ENCODE data around the gene ACADS.

The ACADS gene, protein sequence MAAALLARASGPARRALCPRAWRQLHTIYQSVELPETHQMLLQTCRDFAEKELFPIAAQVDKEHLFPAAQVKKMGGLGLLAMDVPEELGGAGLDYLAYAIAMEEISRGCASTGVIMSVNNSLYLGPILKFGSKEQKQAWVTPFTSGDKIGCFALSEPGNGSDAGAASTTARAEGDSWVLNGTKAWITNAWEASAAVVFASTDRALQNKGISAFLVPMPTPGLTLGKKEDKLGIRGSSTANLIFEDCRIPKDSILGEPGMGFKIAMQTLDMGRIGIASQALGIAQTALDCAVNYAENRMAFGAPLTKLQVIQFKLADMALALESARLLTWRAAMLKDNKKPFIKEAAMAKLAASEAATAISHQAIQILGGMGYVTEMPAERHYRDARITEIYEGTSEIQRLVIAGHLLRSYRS

DNA sequence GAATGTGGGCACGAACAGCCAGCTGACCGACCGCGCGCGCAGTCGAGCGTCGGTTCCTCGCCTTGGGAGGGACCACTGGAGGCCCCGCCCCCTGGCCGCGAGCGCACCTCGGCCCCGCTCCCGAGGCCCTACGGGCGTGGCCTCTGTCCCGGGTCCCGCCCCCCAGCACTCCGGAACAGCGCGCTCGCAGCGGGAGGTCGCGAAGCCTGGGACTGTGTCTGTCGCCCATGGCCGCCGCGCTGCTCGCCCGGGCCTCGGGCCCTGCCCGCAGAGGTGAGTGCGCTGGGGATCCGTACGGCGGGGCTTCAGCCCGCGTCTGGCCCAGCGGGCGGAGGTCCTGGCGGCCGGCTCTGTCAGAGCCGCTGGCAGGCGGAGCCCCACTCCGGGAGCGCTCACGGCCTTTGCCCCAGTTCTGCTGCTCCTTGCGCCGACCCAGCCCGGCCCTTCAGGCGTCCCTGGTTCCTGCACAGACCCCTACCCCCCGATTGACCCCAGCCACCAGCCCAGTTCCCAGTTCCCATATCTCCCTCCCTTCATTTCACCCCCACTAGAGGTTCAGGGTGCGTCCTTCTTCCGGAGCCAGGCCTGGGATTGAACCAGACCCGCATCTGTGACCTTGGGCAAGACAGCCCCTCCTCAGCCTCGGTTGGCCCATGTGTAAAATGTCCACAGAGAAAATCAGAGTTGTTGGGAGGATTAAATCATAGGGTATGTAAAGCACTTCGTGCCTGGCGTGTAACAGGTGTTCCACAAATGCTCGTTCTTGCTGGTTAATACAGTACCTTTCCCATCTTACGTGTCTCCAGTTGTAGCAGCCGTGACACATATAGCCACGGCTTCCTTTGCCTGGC is at the start of gene ACADS:
TSS of gene ACADS (plus strand) at position 168 of the 851 bp plus-strand sequence. CDS start at position 228, 60 bp downstream.
- peak; percentile 91 for DNase-seq (ENCODE audit: low read depth, low spot score)

DNA sequence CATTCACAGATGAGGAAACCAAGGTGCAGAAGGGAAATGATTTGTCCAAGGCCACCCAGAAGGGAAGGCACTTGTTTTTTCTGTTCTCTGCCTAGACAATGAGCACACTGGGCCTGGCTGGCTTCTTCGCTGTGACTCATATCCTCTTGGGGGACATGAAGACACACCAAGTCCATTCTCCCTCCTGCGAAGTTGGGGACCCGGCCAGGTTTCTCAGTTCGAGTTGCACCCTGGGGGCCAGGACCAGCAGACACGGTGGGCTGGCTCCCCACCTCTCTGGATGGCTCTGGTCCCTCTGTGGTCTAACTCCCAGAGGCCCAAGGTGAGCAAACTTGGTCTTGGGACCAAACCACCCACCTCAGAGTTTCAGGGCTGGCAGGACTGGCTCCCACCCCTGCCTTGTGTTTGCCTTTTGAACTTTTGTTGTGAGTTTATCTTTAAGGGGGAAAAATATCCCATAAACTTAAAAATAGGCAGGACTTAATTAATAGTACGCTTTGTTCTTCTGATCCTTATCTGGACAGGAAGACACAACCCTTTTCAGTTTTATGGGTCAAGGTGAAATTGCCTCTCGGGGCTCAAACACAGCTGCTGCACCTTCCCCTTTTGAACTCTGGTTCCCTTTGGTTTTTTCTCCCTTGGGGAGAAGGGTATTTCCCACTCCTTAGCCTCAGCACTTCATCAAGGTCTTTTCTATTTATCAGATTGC is 47.7 kb upstream of the ACADS start:
- DNase-seq (ENCODE audit: low read depth, low spot score): no peak

DNA sequence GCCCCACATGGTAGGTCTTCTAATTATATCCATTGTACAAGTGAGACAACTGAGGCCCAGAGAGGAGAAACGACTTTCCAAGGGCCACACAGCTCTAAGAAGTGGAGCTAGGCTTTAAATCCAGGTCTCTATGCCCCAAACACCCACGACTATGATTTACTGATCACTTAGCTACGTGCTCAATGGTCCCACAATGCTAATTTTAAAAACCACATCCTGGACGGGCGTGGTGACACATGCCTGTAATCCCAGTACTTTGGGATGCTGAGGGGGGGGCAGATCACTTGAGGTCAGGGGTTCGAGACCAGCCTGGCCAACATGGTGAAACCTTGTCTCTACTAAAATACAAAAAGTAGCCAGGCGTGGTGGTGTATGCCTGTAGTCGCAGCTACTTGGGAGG is 47.1 kb upstream of the ACADS start:
- no peak for DNase-seq (ENCODE audit: low read depth, low spot score)

DNA sequence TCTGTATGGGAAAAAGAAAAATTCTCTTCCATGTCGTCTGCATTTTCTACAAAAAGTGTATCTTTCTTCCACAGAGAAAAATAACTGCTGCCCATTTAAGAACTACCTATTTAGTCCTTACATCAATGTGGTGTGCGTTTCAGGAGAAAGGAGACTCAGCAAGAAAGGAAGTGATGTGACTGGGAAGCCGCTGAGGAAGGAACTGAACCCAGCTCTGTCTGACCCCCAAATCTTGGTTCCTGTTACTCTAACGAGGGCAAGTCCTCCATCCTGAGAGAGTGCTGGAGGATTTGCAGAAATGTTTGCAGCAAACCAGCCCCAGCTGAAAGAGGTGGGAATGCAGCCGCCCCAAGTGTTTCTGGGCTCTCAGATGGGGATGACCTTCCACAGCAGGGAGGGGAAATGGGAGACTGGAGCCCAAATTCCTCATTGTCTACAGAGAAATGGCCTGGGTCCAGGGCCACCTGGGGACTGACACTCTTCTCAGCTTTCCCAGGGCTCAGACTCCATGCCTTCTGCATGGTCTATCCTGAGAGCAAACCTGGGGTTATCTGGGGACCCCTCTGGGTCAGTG is 45.4 kb upstream of the ACADS start:
- no peak for DNase-seq (ENCODE audit: low read depth, low spot score)

DNA sequence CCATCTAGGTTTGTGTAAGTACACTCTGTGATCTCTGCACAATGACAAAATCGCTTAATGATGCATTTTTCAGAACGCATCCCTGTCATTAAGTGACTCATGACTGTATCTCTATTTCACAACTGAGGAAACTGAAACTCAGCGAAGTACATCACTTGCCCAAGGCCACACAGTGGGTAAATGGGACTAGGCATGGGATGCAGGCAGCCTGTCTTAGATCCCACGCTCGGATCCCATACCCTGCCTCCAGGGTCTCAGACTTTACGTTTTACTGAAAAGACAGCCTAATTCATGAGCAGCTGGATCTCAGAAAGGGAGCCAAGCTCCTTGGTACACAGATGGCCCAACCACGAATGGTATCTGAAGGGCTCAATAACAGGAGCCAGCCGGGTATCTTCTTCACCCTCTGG is 41.1 kb upstream of the ACADS start:
- no peak for DNase-seq (ENCODE audit: low read depth, low spot score)

DNA sequence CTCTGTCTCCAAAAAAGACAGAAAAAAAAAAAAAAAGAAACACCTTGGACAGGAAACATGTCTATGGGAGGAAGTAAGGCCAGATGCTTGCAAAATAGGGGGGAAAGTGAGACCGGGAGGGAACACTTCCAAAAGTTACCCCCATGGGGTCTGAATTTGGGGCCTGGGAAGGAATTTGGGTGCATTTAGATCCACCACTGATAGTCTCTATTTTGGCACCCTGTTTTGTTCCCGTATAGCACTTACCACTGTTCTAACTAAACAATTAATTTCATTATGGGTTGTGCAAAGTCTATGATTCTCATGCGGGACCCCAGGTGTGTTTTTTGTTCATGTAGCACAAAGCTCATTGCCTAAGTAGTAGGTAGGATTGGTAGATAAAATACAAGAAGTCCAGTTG is 40.1 kb upstream of the ACADS start:
- DNase-seq (ENCODE audit: low read depth, low spot score): no peak

DNA sequence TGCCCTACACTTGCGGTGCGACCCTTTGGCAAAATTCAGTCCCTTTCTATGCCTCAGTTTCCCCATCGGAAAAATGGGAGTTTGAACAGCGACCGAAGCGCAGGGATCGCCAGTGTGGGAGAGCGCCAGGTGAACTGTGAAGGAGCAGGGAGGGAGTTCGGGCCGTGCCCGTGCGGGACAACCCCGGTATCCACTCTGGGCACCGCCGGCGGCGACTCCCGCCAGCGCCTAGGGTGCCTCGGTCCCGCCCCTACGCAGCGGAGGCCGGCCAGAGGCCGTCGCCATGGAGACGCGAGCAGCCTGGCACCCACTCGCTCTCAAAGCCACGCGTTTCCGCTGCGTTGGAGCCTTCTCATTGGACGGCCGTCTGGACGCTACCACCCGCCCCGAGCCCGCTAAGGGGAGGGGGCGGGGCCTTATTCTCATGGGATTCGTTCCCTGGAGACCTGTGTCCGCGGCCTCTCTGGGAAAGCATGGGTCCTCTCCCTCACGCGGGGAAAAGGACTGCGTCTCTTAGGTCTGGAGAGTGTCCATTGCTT is 39.4 kb upstream of the ACADS start:
- peak; percentile 99 for DNase-seq (ENCODE audit: low read depth, low spot score)

DNA sequence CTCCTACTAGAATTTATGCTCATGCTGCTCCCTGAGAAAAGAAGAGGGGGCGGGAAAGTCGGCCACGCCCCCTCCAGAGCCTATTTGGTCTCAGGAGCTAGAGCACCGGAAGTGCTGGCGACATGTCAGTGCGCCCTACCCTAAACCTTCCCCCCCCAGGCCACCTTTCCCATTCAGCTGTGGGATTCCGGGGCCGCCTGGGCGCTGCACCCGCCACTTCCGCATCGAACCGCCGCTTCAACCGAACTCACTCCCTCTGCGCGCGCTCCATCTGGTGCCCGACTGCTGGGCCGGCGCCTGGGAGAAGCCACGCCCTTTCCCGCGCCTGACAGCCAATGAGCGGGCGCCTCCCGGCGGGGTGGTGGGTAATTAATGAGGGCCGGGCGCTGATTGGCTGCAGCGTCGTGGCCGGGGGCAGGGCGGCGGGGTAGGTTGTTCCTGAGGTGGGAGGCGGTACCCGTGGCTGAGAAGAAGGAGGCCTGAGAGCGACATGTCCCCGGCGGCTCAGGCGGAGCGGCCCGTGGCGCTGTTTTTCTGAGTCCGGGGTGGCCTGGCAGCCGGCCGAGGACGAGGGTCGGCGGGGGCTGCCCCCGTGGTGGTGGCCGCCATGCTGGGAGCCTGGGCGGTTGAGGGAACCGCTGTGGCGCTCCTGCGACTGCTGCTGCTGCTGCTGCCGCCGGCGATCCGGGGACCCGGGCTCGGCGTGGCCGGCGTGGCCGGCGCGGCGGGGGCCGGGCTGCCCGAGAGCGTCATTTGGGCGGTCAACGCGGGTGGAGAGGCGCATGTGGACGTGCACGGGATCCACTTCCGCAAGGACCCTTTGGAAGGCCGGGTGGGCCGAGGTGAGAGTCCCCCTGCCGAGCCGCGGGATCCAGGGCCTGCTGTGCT is 38.7 kb upstream of the ACADS start, which contains the start of gene MLEC:
TSS of gene MLEC (plus strand) at position 460 of the 888 bp plus-strand sequence. CDS start at position 608, 148 bp downstream.
- peak; percentile 99 for DNase-seq (ENCODE audit: low read depth, low spot score)

DNA sequence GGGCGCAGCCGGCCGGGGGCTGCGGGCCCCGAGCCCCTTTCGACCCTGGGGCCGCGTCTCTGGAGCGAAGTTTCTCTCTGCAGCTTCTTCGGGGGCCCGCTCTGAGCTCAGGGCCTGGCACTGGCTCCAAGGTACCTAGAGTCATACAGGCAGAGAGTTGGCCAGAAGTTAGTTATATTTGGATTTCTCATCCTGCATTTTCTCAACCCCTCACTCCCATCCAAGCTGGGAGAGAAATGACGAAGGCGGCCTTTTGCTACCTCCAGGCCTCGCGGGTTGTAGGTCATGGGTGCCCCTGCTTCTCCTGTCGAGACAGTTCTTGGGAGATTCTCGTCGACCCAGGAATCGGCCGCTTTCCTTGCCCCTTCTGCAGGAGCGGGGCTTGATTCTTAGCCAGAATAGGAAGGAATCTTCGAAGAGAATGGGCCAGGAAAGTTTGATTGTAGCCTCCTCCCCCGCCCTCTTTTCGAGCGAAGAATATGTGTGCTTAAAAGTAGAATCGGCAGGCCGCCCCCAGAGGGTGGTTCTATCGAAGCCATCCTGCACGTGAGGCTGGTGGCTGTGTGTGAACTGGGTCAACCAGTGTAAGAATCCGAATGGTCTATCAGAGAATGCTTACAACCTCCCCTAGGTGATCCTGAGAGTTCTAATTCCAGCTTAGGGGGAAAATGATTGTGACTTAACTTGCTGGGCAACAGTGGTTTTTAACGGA is 37.9 kb upstream of the ACADS start:
- no peak for DNase-seq (ENCODE audit: low read depth, low spot score)

DNA sequence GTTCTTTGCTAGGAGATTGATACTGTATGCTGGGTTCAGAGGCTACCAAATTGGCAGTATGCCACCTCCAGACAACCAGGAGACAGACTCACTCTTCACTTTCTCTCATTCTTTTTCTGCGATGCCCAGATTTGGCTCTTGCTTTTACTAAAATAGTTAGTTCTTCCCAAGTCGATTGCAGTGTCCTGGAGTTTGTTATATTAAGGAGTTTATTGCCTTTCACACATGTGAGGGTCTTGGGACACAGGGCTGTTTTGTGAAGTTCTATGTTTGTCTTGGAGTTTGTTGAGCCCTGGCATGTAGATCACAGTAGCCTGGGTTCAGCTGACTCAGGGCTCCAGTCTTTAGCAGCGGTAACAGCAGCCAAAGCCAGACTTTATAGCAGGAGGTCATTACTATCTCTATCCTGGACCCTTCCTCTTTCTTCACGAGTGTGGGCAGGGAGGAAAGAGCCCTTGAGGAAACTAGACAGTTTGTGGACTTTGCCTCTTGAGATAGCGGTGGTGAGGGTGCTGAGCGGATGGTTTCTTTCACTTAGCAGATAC is 37.0 kb upstream of the ACADS start:
- DNase-seq (ENCODE audit: low read depth, low spot score): no peak

DNA sequence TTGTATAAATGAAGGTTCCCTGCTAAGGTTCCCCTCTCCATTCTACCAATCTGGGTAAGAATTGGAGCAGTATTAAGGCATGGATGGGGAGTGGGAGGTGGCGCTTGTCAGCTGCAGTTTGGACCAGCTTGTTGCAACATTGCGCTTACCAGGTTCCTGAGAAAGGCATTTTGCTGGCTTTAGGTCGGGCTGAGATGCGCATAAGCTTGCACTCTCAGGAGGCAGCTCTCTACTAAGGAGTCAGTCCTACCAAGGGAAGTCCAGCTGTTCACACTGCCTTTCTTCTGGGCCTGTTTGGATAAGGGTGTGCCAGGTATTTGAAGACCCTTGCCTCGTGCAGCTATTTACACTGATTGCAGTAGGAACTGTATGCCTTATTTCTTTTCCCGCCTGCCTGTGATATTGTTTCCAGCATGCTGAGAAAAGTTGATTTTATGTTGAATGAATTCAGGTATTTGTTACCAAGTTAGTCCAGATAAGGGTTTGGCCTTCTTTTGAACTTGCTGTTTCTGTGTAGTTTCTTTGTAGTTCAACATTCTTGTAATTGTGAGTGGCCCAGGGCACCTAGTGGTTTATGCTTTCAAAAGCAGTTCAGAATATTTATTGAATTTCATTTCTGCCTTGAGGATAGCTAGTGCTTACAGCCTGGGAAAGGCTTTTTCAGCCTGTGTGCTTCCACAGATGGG is 36.1 kb upstream of the ACADS start:
- no peak for DNase-seq (ENCODE audit: low read depth, low spot score)

DNA sequence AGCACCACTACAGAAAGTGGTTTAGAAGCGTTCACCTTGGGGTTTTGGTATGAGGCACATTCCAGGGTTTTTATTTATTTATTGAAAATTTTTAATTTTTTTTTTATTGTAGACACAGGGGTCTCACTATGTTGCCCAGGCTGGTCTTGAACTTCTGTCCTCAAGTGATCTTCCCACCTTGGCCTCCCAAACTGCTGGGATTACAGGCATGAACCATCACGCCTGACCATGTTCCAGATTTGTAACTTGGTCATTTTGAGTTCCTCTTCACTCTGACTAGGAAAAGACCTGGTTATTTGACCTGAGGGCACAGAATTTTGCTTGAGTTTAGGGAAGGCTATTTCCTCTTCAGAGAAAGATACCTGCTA is 35.6 kb upstream of the ACADS start:
- DNase-seq (ENCODE audit: low read depth, low spot score): no peak

DNA sequence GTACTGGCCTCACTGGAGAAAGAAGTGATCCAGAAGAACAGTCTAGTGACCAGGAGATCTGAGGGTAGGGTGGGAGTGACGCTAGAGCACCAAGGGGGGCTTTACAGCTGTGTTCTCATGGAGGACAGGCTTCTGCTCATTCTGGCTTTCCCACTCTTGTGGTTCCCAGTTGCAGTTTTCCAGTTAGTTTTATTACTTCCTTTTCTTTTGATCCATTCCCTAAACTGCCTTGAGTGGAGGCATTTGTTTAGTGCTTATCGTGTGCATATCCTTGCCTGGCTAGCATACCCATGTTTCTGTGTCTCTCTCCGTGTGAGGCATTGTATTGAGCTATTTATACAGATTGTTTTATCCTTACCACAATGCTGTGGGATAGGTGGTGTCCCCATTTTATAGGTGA is 34.6 kb upstream of the ACADS start:
- no peak for DNase-seq (ENCODE audit: low read depth, low spot score)

DNA sequence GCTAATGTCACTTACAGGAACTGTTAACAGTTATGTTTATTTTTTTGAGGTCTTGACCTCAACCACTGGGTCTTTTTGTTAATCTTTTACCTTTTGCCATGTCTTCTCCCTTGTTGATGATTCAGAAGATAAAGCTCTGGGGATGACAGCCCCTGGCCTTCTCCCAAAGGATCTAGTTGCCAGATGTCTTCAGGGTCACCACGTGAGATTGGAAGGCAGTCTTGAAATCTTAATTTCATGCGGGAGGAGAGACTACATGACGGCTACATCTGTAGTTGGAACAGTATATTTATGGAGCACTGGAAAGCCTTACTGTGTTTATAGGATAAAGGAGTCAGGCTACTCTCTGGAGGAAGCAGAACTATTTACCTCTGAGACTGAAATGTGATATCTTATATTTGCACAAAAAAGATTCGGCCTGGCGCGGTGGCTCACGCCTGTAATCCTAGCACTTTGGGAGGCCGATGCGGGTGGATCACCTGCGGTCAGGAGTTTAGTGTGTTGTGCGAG is 33.0 kb upstream of the ACADS start:
- no peak for DNase-seq (ENCODE audit: low read depth, low spot score)

DNA sequence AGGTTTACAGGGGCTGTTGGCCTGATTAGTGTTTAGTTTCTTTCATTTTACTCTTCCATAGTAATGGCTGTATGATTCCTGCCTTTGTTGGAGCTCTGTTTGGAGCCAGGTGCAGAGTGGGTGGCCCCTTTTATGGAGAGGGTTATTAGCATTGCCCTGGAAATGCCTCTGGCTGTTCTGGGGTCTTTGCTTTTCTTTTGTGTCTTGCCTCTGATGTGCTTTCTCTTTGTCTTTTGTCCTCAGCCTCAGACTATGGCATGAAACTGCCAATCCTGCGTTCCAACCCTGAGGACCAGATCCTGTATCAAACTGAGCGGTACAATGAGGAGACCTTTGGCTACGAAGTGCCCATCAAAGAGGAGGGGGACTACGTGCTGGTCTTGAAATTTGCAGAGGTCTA is 31.8 kb upstream of the ACADS start:
- peak; percentile 84 for DNase-seq (ENCODE audit: low read depth, low spot score)

DNA sequence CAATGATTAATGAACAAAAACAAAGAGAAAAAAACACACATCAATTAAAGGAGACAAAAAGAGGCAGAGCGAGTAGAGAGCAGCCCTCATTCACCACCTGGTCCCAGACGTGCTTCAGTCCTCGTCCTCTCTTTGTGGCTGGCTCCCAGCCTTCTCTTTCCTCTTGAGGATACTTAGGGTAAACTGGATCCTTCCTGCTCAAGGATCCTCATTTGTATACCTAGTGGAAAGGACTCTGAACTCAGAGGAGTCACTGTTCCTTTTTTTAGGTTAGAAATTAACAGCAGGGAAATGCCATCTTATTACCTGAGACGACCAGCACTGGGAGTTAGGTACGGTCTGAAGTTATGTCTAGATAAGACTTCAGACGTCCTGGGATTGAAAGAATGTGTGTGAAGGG is 29.0 kb upstream of the ACADS start:
- DNase-seq (ENCODE audit: low read depth, low spot score): no peak

DNA sequence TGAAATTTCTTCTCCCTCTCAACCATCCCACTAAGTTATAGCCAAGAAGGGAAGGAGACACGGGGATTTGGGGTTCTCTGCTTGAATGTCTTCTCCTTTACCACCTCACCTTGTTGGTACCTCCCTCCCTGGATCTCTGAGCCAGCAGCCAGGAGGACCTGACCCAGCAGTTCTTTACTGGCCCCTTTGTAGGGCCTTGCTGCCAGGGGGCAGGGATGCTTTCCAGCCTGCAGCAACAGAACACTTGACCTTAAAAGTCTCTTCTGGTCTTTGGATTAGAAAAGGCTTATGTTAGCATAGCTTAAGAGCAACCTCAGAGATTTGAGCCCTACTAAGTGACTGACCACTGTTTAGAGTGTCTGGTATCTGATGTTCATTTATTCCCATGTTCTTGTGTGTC is 28.3 kb upstream of the ACADS start:
- no peak for DNase-seq (ENCODE audit: low read depth, low spot score)

DNA sequence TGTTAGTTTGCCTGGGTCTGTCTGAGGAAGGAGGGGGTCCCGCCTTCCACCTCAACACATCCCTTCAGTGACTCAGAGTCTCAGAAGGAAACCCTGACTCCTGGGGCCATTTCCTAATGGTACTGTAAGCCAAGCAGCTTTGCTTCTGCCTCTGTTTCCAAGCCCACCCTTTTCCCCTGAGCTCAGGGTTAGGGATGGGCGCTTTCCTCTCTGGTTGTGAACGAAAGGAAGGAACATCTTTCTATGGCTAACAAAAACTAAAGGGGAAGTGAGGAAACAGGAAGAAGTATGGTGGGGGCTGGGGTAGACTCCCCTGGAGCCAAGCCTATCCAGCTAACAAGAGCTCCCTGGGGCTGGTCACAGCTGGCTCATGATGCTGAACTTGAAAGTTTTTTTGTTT is 27.0 kb upstream of the ACADS start:
- DNase-seq (ENCODE audit: low read depth, low spot score): no peak

DNA sequence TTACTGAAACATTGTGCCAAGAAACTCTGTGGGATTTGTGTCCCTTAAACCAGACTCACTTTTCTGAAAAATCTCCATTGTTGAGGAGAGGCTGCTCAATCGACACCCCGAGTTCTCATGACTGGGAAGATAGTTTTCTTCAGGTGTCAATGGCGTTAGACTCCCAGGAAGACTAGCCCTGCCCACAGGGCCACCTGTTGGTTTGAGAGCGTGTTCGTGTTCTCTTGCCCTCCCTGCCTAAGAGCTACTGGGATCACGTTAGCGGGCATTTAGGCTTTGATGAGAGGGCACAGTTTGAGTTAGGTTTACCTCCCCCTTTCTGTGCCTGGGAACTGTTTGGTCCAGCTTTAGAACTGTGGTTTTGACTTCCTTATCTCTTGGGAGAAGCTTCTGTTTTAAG is 26.1 kb upstream of the ACADS start:
- no peak for DNase-seq (ENCODE audit: low read depth, low spot score)

Data from ELF-1 (cell line).